ENCODE data around the gene LRPPRC.

GRCh38 chr2:43941359-43941758, 54.4 kb downstream of the LRPPRC start:
- TF ChIP-seq CTCF (conservative IDR thresholded peaks at IDR 0.05 in 1 of 2, IDR thresholded peaks at IDR 0.05 in 1 of 2; ENCODE audit: low read depth in 1 of 2, low read length in 2 of 2) (no peak), EZH2 (IDR thresholded peaks at IDR 0.05; ENCODE audit: low read length, missing control alignments) (no peak)
